ENCODE results near the gene DDX3X. TPM values are rescaled to one million over a fixed set of nuclear protein-coding genes. Genes with fewer than 3 reads are reported as not detected.
"Not testable (repeated sequence)": the region's sequence is repeated elsewhere in the genome, so short reads cannot be mapped to it uniquely, and the experiment has no call there.

Gene DDX3X
- total and polyA plus RNA-seq, 10 of the 15 experiments (the other 5 are each of a cell fraction or from before 2014, with no cell fraction given): 52.0 to 283 (median 172) TPM

GRCh38 chrX:41316266-41316665 is 17.7 kb upstream of the DDX3X start:
- H2AFZ ChIP-seq (ENCODE audit: control insufficient read depth, low read depth, low read length); RAD21 ChIA-PET (ENCODE audit: unreplicated experiment); FAIRE-seq: not testable (repeated sequence)

GRCh38 chrX:41317477-41318208 is 16.3 kb upstream of the DDX3X start:
- no TSS peak for BruUV-seq (replicated peaks)
- ChIA-PET CTCF (interaction anchor here (1.1 kb wide), 1 partner anchor 20 kb away, joined by 3 read pairs; no protein-coding TSS in a partner anchor), RAD21 (ENCODE audit: unreplicated experiment) (no interaction called here), SMC1A (ENCODE audit: uncharacterized antibody, unreplicated experiment) (interaction anchor here (1.4 kb wide), 1 partner anchor 11 kb away, joined by 4 read pairs; no protein-coding TSS in a partner anchor), POLR2A (no interaction called here)
- WGBS (ENCODE audit: insufficient coverage, insufficient replicate concordance, low lambda C conversion rate, missing lambda C conversion rate): 49% methylated on average over 6 of the region's 6 CpGs
- no peak for FAIRE-seq
- H3K9ac ChIP-seq (ENCODE audit: control insufficient read depth, insufficient read depth, low read length): no peak overlapping the region
- H4K20me1 ChIP-seq (ENCODE audit: control insufficient read depth, insufficient read depth): no peaks in the 10 kb centered on the region
- H2AFZ ChIP-seq (ENCODE audit: control insufficient read depth, low read depth, low read length): no peak overlapping the region
- in situ Hi-C loops (cut with MboI): no loop called here
- no peak overlapping the region for H3K4me2 ChIP-seq (ENCODE audit: control insufficient read depth, insufficient read depth)
- no peaks in the 10 kb centered on the region for H3K79me2 ChIP-seq (ENCODE audit: control insufficient read depth, insufficient read depth, low read length)
- ATAC-seq: no peak
- no peak overlapping the region for H3K27ac ChIP-seq (ENCODE audit: control insufficient read depth, insufficient read depth)
- H3K4me3 ChIP-seq: no peak overlapping the region
- H3K9me3 ChIP-seq (replicated peaks; ENCODE audit: control insufficient read depth, insufficient read depth, low read length): no peaks in the 10 kb centered on the region
- DNase-seq (ENCODE audit: low read depth, low spot score): no peak
- no peaks in the 10 kb centered on the region; a peak in 1 of 4 replicates for H3K27me3 ChIP-seq (replicated peaks in 1 of 2; ENCODE audit: control insufficient read depth in 2 of 2, insufficient read depth in 2 of 2, low read length in 1 of 2)
- H3K36me3 ChIP-seq (ENCODE audit: control insufficient read depth in 2 of 2, insufficient read depth in 2 of 2, low read length in 1 of 2): no peaks in the 10 kb centered on the region
- peaks cover 3% of the 10 kb centered on the region; the same call in 1 of the 2 replicates for H3K4me1 ChIP-seq (ENCODE audit: control insufficient read depth, insufficient read depth, low read length)
- intact Hi-C loops (cut with micrococcal nuclease; ENCODE audit: unreplicated experiment): no loop called here
- TF ChIP-seq STAT3 (IDR thresholded peaks at IDR 0.05; ENCODE audit: low read depth, low read length) (no peak), IKZF2 (IDR thresholded peaks at IDR 0.05) (no peak), TARDBP (IDR thresholded peaks at IDR 0.05; ENCODE audit: borderline replicate concordance) (no peak), E2F4 (IDR thresholded peaks at IDR 0.05; ENCODE audit: low read depth, low read length) (no peak), E4F1 (IDR thresholded peaks at IDR 0.05; ENCODE audit: borderline replicate concordance, partially characterized antibody) (no peak), TBL1XR1 (IDR thresholded peaks at IDR 0.05; ENCODE audit: low read depth, low read length) (no peak), IRF4 (IDR thresholded peaks at IDR 0.05; ENCODE audit: low read depth, low read length) (no peak), NR2C2 (IDR thresholded peaks at IDR 0.05; ENCODE audit: borderline replicate concordance, control insufficient read depth, insufficient read length, low read depth) (no peak), CREM (IDR thresholded peaks at IDR 0.05; ENCODE audit: low read depth) (no peak), GATAD2B (conservative IDR thresholded peaks at IDR 0.05; ENCODE audit: low read depth) (no peak), STAT1 (conservative IDR thresholded peaks at IDR 0.05) (no peak), ZNF217 (IDR thresholded peaks at IDR 0.05) (no peak), SIN3A (IDR thresholded peaks at IDR 0.05; ENCODE audit: low read depth, low read length) (no peak), KAT2A (conservative IDR thresholded peaks at IDR 0.05; ENCODE audit: control insufficient read depth, low read depth, low read length) (no peak), ASH2L (IDR thresholded peaks at IDR 0.05; ENCODE audit: borderline replicate concordance, low read depth) (no peak)

More at GRCh38 chrX:41316266-41316665, 17.7 kb upstream of the DDX3X start:
- ATAC-seq; H3K4me3 ChIP-seq; H3K36me3 ChIP-seq (ENCODE audit: control insufficient read depth in 2 of 2, insufficient read depth in 2 of 2, low read length in 1 of 2); H4K20me1 ChIP-seq (ENCODE audit: control insufficient read depth, insufficient read depth); H3K27ac ChIP-seq (ENCODE audit: control insufficient read depth, insufficient read depth); in situ Hi-C loops (cut with MboI); DNase-seq (ENCODE audit: low read depth, low spot score); H3K9me3 ChIP-seq (replicated peaks; ENCODE audit: control insufficient read depth, insufficient read depth, low read length); POLR2A ChIA-PET; H3K27me3 ChIP-seq (replicated peaks in 1 of 2; ENCODE audit: control insufficient read depth in 2 of 2, insufficient read depth in 2 of 2, low read length in 1 of 2); H3K4me1 ChIP-seq (ENCODE audit: control insufficient read depth, insufficient read depth, low read length); CTCF ChIA-PET; H3K79me2 ChIP-seq (ENCODE audit: control insufficient read depth, insufficient read depth, low read length); H3K4me2 ChIP-seq (ENCODE audit: control insufficient read depth, insufficient read depth); intact Hi-C loops (cut with micrococcal nuclease; ENCODE audit: unreplicated experiment); BruUV-seq (replicated peaks); H3K9ac ChIP-seq (ENCODE audit: control insufficient read depth, insufficient read depth, low read length): not testable (repeated sequence)
- 23% methylated on average over 2 of the region's 2 CpGs for WGBS (ENCODE audit: insufficient coverage, insufficient replicate concordance, low lambda C conversion rate, missing lambda C conversion rate)
- SMC1A ChIA-PET (ENCODE audit: uncharacterized antibody, unreplicated experiment): interaction anchor here (0.6 kb wide), 1 partner anchor 15 kb away, joined by 3 read pairs; no protein-coding TSS in a partner anchor

Measured in GM12878 (cell line).